ENCODE measurements around the gene TLK2.

TLK2 gene

DNA sequence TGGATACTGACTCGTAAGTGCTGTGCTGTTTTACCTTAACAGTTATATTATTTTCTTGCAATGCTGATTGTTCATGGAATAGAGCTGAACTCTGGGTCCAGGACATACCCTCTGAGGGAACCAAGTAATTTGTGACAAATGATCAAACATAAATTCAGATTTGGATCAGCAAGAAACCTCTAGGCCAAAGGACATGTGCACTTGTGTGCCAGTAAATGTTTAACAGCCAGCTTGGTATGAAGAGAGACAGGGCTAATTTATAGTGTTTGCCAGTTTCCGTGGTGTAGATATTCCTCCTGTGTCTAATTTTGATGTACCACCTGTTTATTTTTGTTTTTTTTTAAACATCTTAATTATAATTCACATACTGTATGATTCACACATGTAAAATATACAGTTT lies 118.0 kb downstream of the TLK2 start:
- DNase-seq (ENCODE audit: low spot score): no peak
- Histone ChIP-seq H3K9me3 (replicated peaks in 1 of 2; ENCODE audit: control insufficient read depth in 2 of 2, insufficient read depth in 1 of 2, low read depth in 1 of 2, low read length in 2 of 2) (peaks cover 8 to 32% of the 10 kb centered on the region in 2 donors), H2BK120ac (ENCODE audit: low read depth, low read length) (no peak overlapping the region), H3K18ac (ENCODE audit: low read length) (no peak overlapping the region), H3K14ac (ENCODE audit: low read length) (no peak overlapping the region), H4K8ac (ENCODE audit: low read depth, low read length) (no peak overlapping the region), H3K9ac (ENCODE audit: low read depth, low read length, poor library complexity) (no peak overlapping the region), H3K27me3 (ENCODE audit: control insufficient read depth in 3 of 3, insufficient read depth in 3 of 3, low read depth in 1 of 3, low read length in 3 of 3) (no peaks in the 10 kb centered on the region), H2BK12ac (ENCODE audit: low read length) (no peak overlapping the region), H2AFZ (ENCODE audit: low read length) (no peak overlapping the region), H3K4me2 (ENCODE audit: insufficient read depth, low read length, poor library complexity, severe bottlenecking) (no peak overlapping the region), H2AK5ac (ENCODE audit: low read depth, low read length) (no peak overlapping the region), H2BK5ac (ENCODE audit: low read length) (no peak overlapping the region), H2BK15ac (ENCODE audit: low read length) (no peak overlapping the region), H3K36me3 (replicated peaks in 1 of 2; ENCODE audit: control insufficient read depth in 2 of 2, insufficient read depth in 2 of 2, low read length in 2 of 2) (peaks cover 25 to 91% of the 10 kb centered on the region in 2 donors), H3K23ac (ENCODE audit: low read depth, low read length, poor library complexity) (no peak overlapping the region), H3K4me3 (ENCODE audit: low read length in 2 of 2) (no peak overlapping the region), H3K4me1 (ENCODE audit: control insufficient read depth in 2 of 2, insufficient read depth in 1 of 2, low read depth in 1 of 2, low read length in 2 of 2) (no peaks in the 10 kb centered on the region), H3K79me1 (ENCODE audit: low read depth, low read length) (peaks cover 2% of the 10 kb centered on the region), H3K27ac (replicated peaks; ENCODE audit: low read length) (no peak overlapping the region), H4K91ac (ENCODE audit: low read depth, low read length, poor library complexity) (no peak overlapping the region), H3K4ac (ENCODE audit: low read length) (no peak overlapping the region)
- WGBS, 2 donors (ENCODE audit: extremely low coverage in 2 of 2, insufficient read length in 2 of 2, insufficient replicate concordance in 1 of 2): no CpG with 5 or more reads among the region's 2 CpGs

DNA sequence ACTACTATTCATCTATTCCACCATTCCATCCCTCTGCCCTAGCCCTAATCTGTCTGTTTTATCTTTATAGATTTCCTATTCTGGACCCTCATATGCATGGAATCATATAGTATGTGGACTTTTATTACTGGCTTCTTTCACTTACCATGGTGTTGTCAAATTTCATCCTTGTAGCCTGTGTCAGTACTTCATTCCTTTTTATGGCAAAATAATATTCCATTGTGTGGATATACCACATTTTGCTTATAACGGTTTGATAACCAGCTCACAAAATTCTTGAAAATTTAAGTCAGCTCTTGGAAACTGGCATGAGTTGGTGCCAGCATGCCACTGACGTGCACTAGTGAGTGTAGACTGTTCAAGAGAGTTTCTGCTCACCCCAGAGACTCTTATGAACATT lies 118.5 kb downstream of the TLK2 start:
- no peak overlapping the region for H2AK5ac ChIP-seq (ENCODE audit: low read depth, low read length)
- H3K23ac ChIP-seq (ENCODE audit: low read depth, low read length, poor library complexity): no peak overlapping the region
- no peaks in the 10 kb centered on the region for H3K4me1 ChIP-seq (ENCODE audit: control insufficient read depth in 2 of 2, insufficient read depth in 1 of 2, low read depth in 1 of 2, low read length in 2 of 2)
- H3K4ac ChIP-seq (ENCODE audit: low read length): no peak overlapping the region
- H2AFZ ChIP-seq (ENCODE audit: low read length): no peak overlapping the region
- H3K79me1 ChIP-seq (ENCODE audit: low read depth, low read length): peaks cover 2% of the 10 kb centered on the region
- no peak for DNase-seq (ENCODE audit: low spot score)
- H2BK15ac ChIP-seq (ENCODE audit: low read length): no peak overlapping the region
- H4K8ac ChIP-seq (ENCODE audit: low read depth, low read length): no peak overlapping the region
- H3K4me2 ChIP-seq (ENCODE audit: insufficient read depth, low read length, poor library complexity, severe bottlenecking): no peak overlapping the region
- no peak overlapping the region for H3K27ac ChIP-seq (replicated peaks; ENCODE audit: low read length)
- H3K27me3 ChIP-seq (ENCODE audit: control insufficient read depth in 3 of 3, insufficient read depth in 3 of 3, low read depth in 1 of 3, low read length in 3 of 3): no peaks in the 10 kb centered on the region
- no peak overlapping the region for H3K14ac ChIP-seq (ENCODE audit: low read length)
- no CpG with 5 or more reads among the region's 2 CpGs for WGBS, 2 donors (ENCODE audit: extremely low coverage in 2 of 2, insufficient read length in 2 of 2, insufficient replicate concordance in 1 of 2)
- no peak overlapping the region for H3K18ac ChIP-seq (ENCODE audit: low read length)
- peaks cover 25 to 94% of the 10 kb centered on the region in 2 donors for H3K36me3 ChIP-seq (replicated peaks in 1 of 2; ENCODE audit: control insufficient read depth in 2 of 2, insufficient read depth in 2 of 2, low read length in 2 of 2)
- H2BK12ac ChIP-seq (ENCODE audit: low read length): no peak overlapping the region
- no peak overlapping the region for H2BK5ac ChIP-seq (ENCODE audit: low read length)
- no peak overlapping the region for H2BK120ac ChIP-seq (ENCODE audit: low read depth, low read length)
- H4K91ac ChIP-seq (ENCODE audit: low read depth, low read length, poor library complexity): no peak overlapping the region
- peaks cover 8 to 32% of the 10 kb centered on the region in 2 donors for H3K9me3 ChIP-seq (replicated peaks in 1 of 2; ENCODE audit: control insufficient read depth in 2 of 2, insufficient read depth in 1 of 2, low read depth in 1 of 2, low read length in 2 of 2)
- H3K4me3 ChIP-seq (ENCODE audit: low read length in 2 of 2): no peak overlapping the region
- H3K9ac ChIP-seq (ENCODE audit: low read depth, low read length, poor library complexity): no peak overlapping the region

DNA sequence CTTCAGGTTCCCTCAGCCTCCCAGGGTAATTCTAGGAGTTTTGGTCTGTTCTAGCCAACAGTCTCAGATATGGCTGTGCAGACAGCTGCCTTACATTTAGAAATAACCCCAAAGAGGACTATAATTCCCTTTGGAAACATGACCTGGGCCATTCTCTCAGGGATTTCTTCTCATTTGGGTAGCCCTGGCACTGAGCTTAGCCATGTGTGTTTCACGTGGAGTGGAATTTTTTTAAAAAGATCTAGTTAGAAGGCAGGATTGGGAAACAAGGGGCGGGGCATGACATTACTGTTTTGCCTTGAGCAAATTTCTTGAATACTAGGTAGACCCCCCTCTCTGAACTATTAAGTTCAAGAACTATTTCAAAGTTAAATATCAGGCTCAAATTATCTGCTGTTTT lies 119.3 kb downstream of the TLK2 start:
- no peak overlapping the region for H3K4me2 ChIP-seq (ENCODE audit: insufficient read depth, low read length, poor library complexity, severe bottlenecking)
- WGBS, 2 donors (ENCODE audit: extremely low coverage in 2 of 2, insufficient read length in 2 of 2, insufficient replicate concordance in 1 of 2): no CpG with 5 or more reads among the region's 2 CpGs

DNA sequence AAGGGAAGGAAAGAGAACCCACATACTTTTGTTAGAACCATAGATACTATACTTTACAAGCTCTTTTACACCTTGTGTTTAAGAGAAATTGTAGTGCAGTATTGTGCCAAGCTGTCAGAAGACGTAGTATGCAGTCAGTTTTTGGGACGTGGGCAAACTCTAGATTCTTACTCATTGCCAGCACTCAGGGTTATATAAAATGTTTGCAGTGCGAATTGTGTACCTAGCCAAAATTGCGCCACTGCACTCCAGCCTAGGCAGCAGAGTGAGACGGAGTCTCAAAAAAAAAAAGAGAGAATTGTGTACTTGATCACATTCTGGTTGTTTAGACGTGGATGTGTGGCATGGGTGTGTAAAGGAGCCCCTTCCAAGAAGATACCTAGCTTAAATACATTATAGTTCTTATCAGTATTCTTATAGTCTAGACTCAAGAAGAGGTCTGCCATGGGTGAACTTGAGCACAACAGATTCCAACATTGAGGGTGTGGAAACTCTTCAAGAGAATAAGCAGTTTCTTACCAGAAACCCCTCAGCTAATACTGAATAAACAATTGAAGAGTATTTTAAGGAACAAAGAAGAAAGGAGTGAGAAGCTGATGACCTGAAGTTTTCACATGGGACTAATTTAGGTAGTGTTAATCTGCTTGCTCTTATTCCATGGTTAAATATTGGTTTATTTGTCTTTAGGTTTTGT lies 121.5 kb downstream of the TLK2 start:
- no peak overlapping the region for H3K4ac ChIP-seq (ENCODE audit: low read length)
- H3K9ac ChIP-seq (ENCODE audit: low read depth, low read length, poor library complexity): no peak overlapping the region
- no peak overlapping the region for H2AFZ ChIP-seq (ENCODE audit: low read length)
- H3K4me2 ChIP-seq (ENCODE audit: insufficient read depth, low read length, poor library complexity, severe bottlenecking): no peak overlapping the region
- H3K36me3 ChIP-seq (replicated peaks in 1 of 2; ENCODE audit: control insufficient read depth in 2 of 2, insufficient read depth in 2 of 2, low read length in 2 of 2): peaks cover 19 to 93% of the 10 kb centered on the region in 2 donors
- no peak overlapping the region for H4K8ac ChIP-seq (ENCODE audit: low read depth, low read length)
- no peak overlapping the region for H3K23ac ChIP-seq (ENCODE audit: low read depth, low read length, poor library complexity)
- H3K79me1 ChIP-seq (ENCODE audit: low read depth, low read length): no peaks in the 10 kb centered on the region
- H2BK120ac ChIP-seq (ENCODE audit: low read depth, low read length): no peak overlapping the region
- H3K27ac ChIP-seq (replicated peaks; ENCODE audit: low read length): no peak overlapping the region
- H3K27me3 ChIP-seq (ENCODE audit: control insufficient read depth in 3 of 3, insufficient read depth in 3 of 3, low read depth in 1 of 3, low read length in 3 of 3): no peaks in the 10 kb centered on the region
- no peak overlapping the region for H2BK12ac ChIP-seq (ENCODE audit: low read length)
- H2AK5ac ChIP-seq (ENCODE audit: low read depth, low read length): no peak overlapping the region
- no peak overlapping the region for H3K14ac ChIP-seq (ENCODE audit: low read length)
- no peak overlapping the region for H4K91ac ChIP-seq (ENCODE audit: low read depth, low read length, poor library complexity)
- no peaks in the 10 kb centered on the region for H3K4me1 ChIP-seq (ENCODE audit: control insufficient read depth in 2 of 2, insufficient read depth in 1 of 2, low read depth in 1 of 2, low read length in 2 of 2)
- no peak for DNase-seq (ENCODE audit: low spot score)
- H3K18ac ChIP-seq (ENCODE audit: low read length): no peak overlapping the region
- peaks cover 4 to 25% of the 10 kb centered on the region in 2 donors for H3K9me3 ChIP-seq (replicated peaks in 1 of 2; ENCODE audit: control insufficient read depth in 2 of 2, insufficient read depth in 1 of 2, low read depth in 1 of 2, low read length in 2 of 2)
- H3K4me3 ChIP-seq (ENCODE audit: low read length in 2 of 2): no peak overlapping the region
- H2BK5ac ChIP-seq (ENCODE audit: low read length): no peak overlapping the region
- H2BK15ac ChIP-seq (ENCODE audit: low read length): no peak overlapping the region
- no CpG with 5 or more reads among the region's 6 CpGs for WGBS, 2 donors (ENCODE audit: extremely low coverage in 2 of 2, insufficient read length in 2 of 2, insufficient replicate concordance in 1 of 2)

More for the DNA sequence above, 119.3 kb downstream of the TLK2 start:
- Histone ChIP-seq H2BK5ac (ENCODE audit: low read length) (no peak overlapping the region), H2BK120ac (ENCODE audit: low read depth, low read length) (no peak overlapping the region), H3K9me3 (replicated peaks in 1 of 2; ENCODE audit: control insufficient read depth in 2 of 2, insufficient read depth in 1 of 2, low read depth in 1 of 2, low read length in 2 of 2) (peaks cover 8 to 32% of the 10 kb centered on the region in 2 donors), H3K36me3 (replicated peaks in 1 of 2; ENCODE audit: control insufficient read depth in 2 of 2, insufficient read depth in 2 of 2, low read length in 2 of 2) (peaks cover 21 to 94% of the 10 kb centered on the region in 2 donors), H4K91ac (ENCODE audit: low read depth, low read length, poor library complexity) (no peak overlapping the region), H3K4me3 (ENCODE audit: low read length in 2 of 2) (no peak overlapping the region), H3K9ac (ENCODE audit: low read depth, low read length, poor library complexity) (no peak overlapping the region), H3K4me1 (ENCODE audit: control insufficient read depth in 2 of 2, insufficient read depth in 1 of 2, low read depth in 1 of 2, low read length in 2 of 2) (no peaks in the 10 kb centered on the region), H2AK5ac (ENCODE audit: low read depth, low read length) (no peak overlapping the region), H2BK15ac (ENCODE audit: low read length) (no peak overlapping the region), H3K14ac (ENCODE audit: low read length) (no peak overlapping the region), H3K27me3 (ENCODE audit: control insufficient read depth in 3 of 3, insufficient read depth in 3 of 3, low read depth in 1 of 3, low read length in 3 of 3) (no peaks in the 10 kb centered on the region), H2BK12ac (ENCODE audit: low read length) (no peak overlapping the region), H3K18ac (ENCODE audit: low read length) (no peak overlapping the region), H3K4ac (ENCODE audit: low read length) (no peak overlapping the region), H2AFZ (ENCODE audit: low read length) (no peak overlapping the region), H4K8ac (ENCODE audit: low read depth, low read length) (no peak overlapping the region), H3K27ac (replicated peaks; ENCODE audit: low read length) (no peak overlapping the region), H3K23ac (ENCODE audit: low read depth, low read length, poor library complexity) (no peak overlapping the region), H3K79me1 (ENCODE audit: low read depth, low read length) (peaks cover 2% of the 10 kb centered on the region)
- no peak for DNase-seq (ENCODE audit: low spot score)

Data from neuronal stem cell (in vitro differentiated cells).